Ovary (tissue), 9 donors: ENCODE data around the gene THY1. TPM values are rescaled to one million over a fixed set of nuclear protein-coding genes. Genes with fewer than 3 reads are reported as not detected.
"Not testable (repeated sequence)": the region's sequence is repeated elsewhere in the genome, so short reads cannot be mapped to it uniquely, and the experiment has no call there.

Experiments used
- DNase-seq, 5 donors: peaks; one replicate each; pipeline ENCODE4 v3.0.0-alpha.2; 2019 to 2020
- H3K27ac ChIP-seq, 2 donors: fragments of 200-600 bp; one replicate each; pipeline versions ENCODE4 v1.5.1 to v1.8.0; 2019 to 2022
- H3K27me3 ChIP-seq: fragments of 200-600 bp; one replicate; pipeline ENCODE4 v1.8.0; 2022
- H3K36me3 ChIP-seq: fragments of 200-600 bp; sonication (generic); one replicate; pipeline ENCODE4 v1.5.1; 2019
- H3K4me1 ChIP-seq: one replicate; pipeline ENCODE4 v1.8.1; 2013; ENCODE audit warnings: mild to moderate bottlenecking, moderate library complexity; ENCODE audit not compliant: insufficient read depth
- H3K4me3 ChIP-seq: fragments of 200-600 bp; sonication (generic); one replicate; pipeline ENCODE4 v1.5.1; 2017
- H3K9me3 ChIP-seq, 2 donors: fragments of 200-600 bp in 1 of 2; sonication (generic) in 1 of 2; one replicate each; pipeline versions ENCODE4 v1.5.1 to v1.8.1; 2013 to 2019; ENCODE audit warnings: mild to moderate bottlenecking in 1 of 2, moderate library complexity in 1 of 2
- CTCF ChIP-seq, 3 donors: fragments of 450-650 bp in 2 of 3; fragments of 200-600 bp in 1 of 3; IDR thresholded peaks; one replicate each; pipeline versions ENCODE4 v1.5.1 to v1.8.0; 2016 to 2022; ENCODE audit warnings: antibody characterized with exemption in 3 of 3, mild to moderate bottlenecking in 1 of 3
- EP300 ChIP-seq: sonication (generic); formaldehyde crosslinking; IDR thresholded peaks from one replicate; pipeline ENCODE4 v1.6.1; 2017; ENCODE audit warnings: antibody characterized with exemption
- POLR2A ChIP-seq: fragments of 450-650 bp; IDR thresholded peaks from one replicate; pipeline ENCODE4 v1.6.1; 2017; ENCODE audit warnings: antibody characterized with exemption, mild to moderate bottlenecking, moderate library complexity
- WGBS, 3 donors: extraction: QIAGEN DNeasy Blood & Tissue Kit in 1 of 3; methylation state at CpG; one replicate each; pipeline versions ENCODE4 v1.1.5 to v1.1.7; 2013 to 2017; 5-methylcytosine and 5-hydroxymethylcytosine counted together
- intact Hi-C, 4 donors: fragments of 100-400 bp; cut with DNase I; formaldehyde crosslinking; loops; one replicate each; pipeline versions ENCODE4 v1.11.0 to v1.15.1; 2022 to 2023
- polyA plus RNA-seq, 2 donors: library from polyadenylated mRNA; stranded (reverse); fragments of 200-250 nt in 1 of 2; fragments of 350-450 nt in 1 of 2; fragmentation: Illumina TruSeq in 1 of 2; extraction: RNeasy Lipid Tissue Mini Kit (QIAGEN cat#74804) in 1 of 2; gene quantifications; one replicate each; pipeline ENCODE4 v1.2.3, GENCODE V29; 2013 to 2014
- total RNA-seq, 7 donors: library from RNA; depleted of rRNA in 2 of 7; stranded (reverse); fragments of >200 nt in 2 of 7; fragmentation: NEBNext Ultra II Directional in 3 of 7; extraction: Animal tissue kit (Norgen Biotek cat#: 25700) in 3 of 7; gene quantifications; one replicate each; pipeline versions ENCODE4 v1.1.0 to v1.2.4, GENCODE V29; 2016 to 2023
- donor health status: DM: no; HTN: no; CAD: no; lungs with moderate emphysema.
- donor health status: DM: no; HTN: no; CAD: no.
- donor health status: Bipolar disorder and iron deficiency.
- donor health status: DM: yes; HTN: yes; CAD: no.
- donor health status: DM: no; HTN: no; CAD: no.
- donor health status: DM: yes; HTN: yes; CAD: no.

Gene THY1
- total and polyA plus RNA-seq, 9 donors, result 0.36 to 123 (median 15.0) TPM

DNA sequence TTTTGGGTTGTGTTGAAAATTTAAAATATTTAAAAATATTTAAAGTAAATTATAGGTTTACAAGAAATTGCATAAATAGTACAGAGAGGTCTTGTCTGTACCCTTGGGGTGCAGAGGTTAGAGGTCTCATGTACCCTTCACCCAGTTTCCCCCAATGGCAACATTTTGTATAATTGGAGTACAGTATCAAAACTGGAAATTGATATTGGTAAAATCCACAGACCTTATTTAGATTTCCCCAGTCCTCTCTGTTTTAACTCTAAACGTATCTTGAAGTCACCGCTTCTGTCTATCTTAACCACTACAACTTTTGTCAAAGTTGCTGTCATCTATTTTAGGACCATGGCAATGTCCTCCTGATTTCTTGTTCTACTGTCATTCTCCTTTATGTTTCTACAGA is 10.9 kb downstream of the THY1 start:
- no peaks in the 10 kb centered on the region for H3K36me3 ChIP-seq
- no peaks in the 10 kb centered on the region for H3K4me1 ChIP-seq
- WGBS, 3 donors, result 90 to 96% (median 91%) methylated on average over 2 of the region's 2 CpGs
- H3K9me3 ChIP-seq, result no peaks in the 10 kb centered on the region
- no peaks in the 10 kb centered on the region for H3K27me3 ChIP-seq
- intact Hi-C loops, result no loop called here
- no peak for DNase-seq
- no peak overlapping the region for H3K27ac ChIP-seq
- TF ChIP-seq CTCF (IDR thresholded peaks at IDR 0.05) (no peak), POLR2A (no peak), EP300 (no peak)
- H3K4me3 ChIP-seq, result no peak overlapping the region

- Histone ChIP-seq H3K36me3 (no peaks in the 10 kb centered on the region), H3K9me3 (no peaks in the 10 kb centered on the region), H3K4me3 (no peak overlapping the region), H3K27me3 (no peaks in the 10 kb centered on the region), H3K27ac (no peak overlapping the region), H3K4me1 (no peaks in the 10 kb centered on the region)
- no peak for TF ChIP-seq POLR2A
- no peak for TF ChIP-seq CTCF (IDR thresholded peaks at IDR 0.05)
- no peak for TF ChIP-seq EP300
- intact Hi-C loops, result no loop called here
- WGBS, 3 donors, result 90 to 95% (median 91%) methylated on average over 1 of the region's 1 CpG
- DNase-seq, result no peak
Measured at GRCh38 chr11:119410501-119410900, 12.5 kb downstream of the THY1 start.

DNA sequence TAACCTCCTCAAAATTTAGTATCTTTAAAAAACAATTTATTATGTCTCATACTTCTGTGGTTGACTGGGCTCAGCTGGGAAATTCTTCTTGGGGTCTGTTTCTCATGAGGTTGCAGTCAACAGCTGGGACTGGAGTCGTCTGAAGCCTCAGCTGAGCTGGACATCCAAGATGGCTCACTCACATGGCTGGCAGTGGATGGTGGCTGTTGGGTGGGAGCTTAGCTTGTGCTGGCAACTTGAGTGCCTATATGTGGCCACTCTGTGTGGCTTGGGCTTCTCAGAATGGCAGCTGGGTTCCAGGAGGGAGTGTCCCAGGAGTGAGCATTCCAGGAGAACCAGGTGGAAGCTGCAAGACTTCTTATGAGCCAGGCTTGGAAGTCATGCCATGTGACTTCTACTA is 13.2 kb downstream of the THY1 start:
- Histone ChIP-seq H3K4me1 (no peaks in the 10 kb centered on the region), H3K4me3 (no peak overlapping the region), H3K36me3 (no peaks in the 10 kb centered on the region), H3K27me3 (no peaks in the 10 kb centered on the region), H3K27ac (no peak overlapping the region), H3K9me3 (no peaks in the 10 kb centered on the region)
- no peak for DNase-seq
- WGBS, 3 donors, result 45 to 89% (median 59%) methylated on average over 1 of the region's 1 CpG
- TF ChIP-seq POLR2A, result no peak
- TF ChIP-seq CTCF (IDR thresholded peaks at IDR 0.05), result no peak
- no peak for TF ChIP-seq EP300
- intact Hi-C loops, result no loop called here

GRCh38 chr11:119406005-119406404 is 17.0 kb downstream of the THY1 start:
- H3K4me3 ChIP-seq, result no peak overlapping the region
- 91 to 95% (median 94%) methylated on average over 3 of the region's 3 CpGs for WGBS, 3 donors
- no peaks in the 10 kb centered on the region for H3K27me3 ChIP-seq
- intact Hi-C loops, result no loop called here
- no peaks in the 10 kb centered on the region for H3K4me1 ChIP-seq
- H3K36me3 ChIP-seq, result no peaks in the 10 kb centered on the region
- TF ChIP-seq EP300 (no peak), POLR2A (no peak), CTCF (IDR thresholded peaks at IDR 0.05) (no peak)
- no peak for DNase-seq
- peaks cover 0 to 2% of the 10 kb centered on the region in 2 donors for H3K9me3 ChIP-seq
- H3K27ac ChIP-seq, result no peak overlapping the region

DNA sequence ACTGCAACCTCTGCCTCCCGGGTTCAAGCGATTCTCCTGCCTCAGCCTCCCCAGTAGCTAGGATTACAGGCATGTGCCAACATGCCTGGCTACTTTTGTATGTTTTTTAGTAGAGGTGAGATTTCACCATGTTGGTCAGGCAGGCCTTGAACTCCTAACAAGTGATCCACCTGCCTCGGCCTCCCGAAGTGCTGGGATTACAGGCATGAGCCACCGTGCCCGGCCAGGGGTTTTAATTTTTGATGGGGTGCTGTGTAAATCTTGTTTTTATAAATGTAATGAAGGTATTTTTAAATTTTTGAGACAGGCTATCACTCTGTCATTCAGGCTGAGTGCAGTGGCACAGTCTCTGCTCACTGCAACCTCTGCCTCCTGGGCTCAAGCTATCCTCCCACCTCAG is 17.5 kb downstream of the THY1 start:
- intact Hi-C loops, H3K4me3 ChIP-seq, H3K27ac ChIP-seq, H3K36me3 ChIP-seq, DNase-seq, H3K9me3 ChIP-seq, H3K4me1 ChIP-seq, H3K27me3 ChIP-seq: not testable (repeated sequence)
- WGBS, 3 donors, result 95 to 98% (median 98%) methylated on average over 6 of the region's 6 CpGs
